Astrocyte of the spinal cord (primary cell): ENCODE data around the gene GNB5.

ENCODE experiments used
- DNase-seq: peaks from one replicate; pipeline ENCODE4 v3.0.0; 2011; ENCODE audit warnings: low read depth, low spot score
- H3K4me3 ChIP-seq: 2 replicates; pipeline ENCODE4 v1.5.1; 2011; ENCODE audit warnings: low read depth, mild to moderate bottlenecking, low read length, moderate library complexity
- in situ Hi-C: cut with HindIII; loops from 2 replicates; pipeline ENCODE4 v1.10.0; 2017; ENCODE audit warnings: low sequenced_read_pairs
- TF ChIP-seq, protein P1 (sequence below): IDR thresholded peaks from 2 replicates; pipeline ENCODE4 v1.5.1; 2012; ENCODE audit warnings: low read depth, mild to moderate bottlenecking, low read length, inconsistent platforms

Gene GNB5

GRCh38 chr15:52137432-52138357, 53.5 kb downstream of the GNB5 start:
- no peak for DNase-seq
- TF ChIP-seq, protein P1, sequence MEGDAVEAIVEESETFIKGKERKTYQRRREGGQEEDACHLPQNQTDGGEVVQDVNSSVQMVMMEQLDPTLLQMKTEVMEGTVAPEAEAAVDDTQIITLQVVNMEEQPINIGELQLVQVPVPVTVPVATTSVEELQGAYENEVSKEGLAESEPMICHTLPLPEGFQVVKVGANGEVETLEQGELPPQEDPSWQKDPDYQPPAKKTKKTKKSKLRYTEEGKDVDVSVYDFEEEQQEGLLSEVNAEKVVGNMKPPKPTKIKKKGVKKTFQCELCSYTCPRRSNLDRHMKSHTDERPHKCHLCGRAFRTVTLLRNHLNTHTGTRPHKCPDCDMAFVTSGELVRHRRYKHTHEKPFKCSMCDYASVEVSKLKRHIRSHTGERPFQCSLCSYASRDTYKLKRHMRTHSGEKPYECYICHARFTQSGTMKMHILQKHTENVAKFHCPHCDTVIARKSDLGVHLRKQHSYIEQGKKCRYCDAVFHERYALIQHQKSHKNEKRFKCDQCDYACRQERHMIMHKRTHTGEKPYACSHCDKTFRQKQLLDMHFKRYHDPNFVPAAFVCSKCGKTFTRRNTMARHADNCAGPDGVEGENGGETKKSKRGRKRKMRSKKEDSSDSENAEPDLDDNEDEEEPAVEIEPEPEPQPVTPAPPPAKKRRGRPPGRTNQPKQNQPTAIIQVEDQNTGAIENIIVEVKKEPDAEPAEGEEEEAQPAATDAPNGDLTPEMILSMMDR: no peak
- H3K4me3 ChIP-seq: no peak overlapping the region
- in situ Hi-C loops: no loop called here

- in situ Hi-C loops: no loop called here
- DNase-seq: peak; percentile 44
- TF ChIP-seq, protein P1: no peak
- H3K4me3 ChIP-seq: no peak overlapping the region
Observed at GRCh38 chr15:52136442-52136980, 54.7 kb downstream of the GNB5 start.

- no peak overlapping the region for H3K4me3 ChIP-seq
- no peak for DNase-seq
- in situ Hi-C loops: no loop called here
- TF ChIP-seq, protein P1: no peak
Observed at GRCh38 chr15:52134502-52135144, 56.6 kb downstream of the GNB5 start.

- DNase-seq: no peak
- H3K4me3 ChIP-seq: no peak overlapping the region
- TF ChIP-seq, protein P1: no peak
- in situ Hi-C loops: no loop called here
Observed at GRCh38 chr15:52133510-52134220, 57.5 kb downstream of the GNB5 start.

GRCh38 chr15:52132066-52132465, 59.1 kb downstream of the GNB5 start:
- no peak for DNase-seq
- in situ Hi-C loops: no loop called here
- H3K4me3 ChIP-seq: no peak overlapping the region
- TF ChIP-seq, protein P1: no peak

DNA sequence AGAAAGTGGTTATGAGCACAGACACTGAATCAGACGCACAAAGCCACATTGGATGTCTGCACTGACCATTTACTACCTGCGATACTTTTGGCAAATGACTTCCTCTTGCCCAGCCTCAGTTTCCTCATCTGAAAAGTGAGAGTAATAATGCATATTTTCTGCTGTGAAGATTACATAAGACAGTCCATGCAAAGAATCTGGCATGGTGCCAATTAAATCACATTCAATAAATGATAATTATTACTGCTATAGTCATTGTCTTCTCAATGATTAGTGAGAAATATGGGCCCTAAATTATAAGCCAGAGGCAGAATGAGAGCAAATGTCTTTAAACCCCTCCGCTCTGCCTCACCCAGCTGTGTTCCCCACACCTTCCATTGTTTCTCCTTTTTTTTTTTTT, 62.6 kb downstream of the GNB5 start:
- in situ Hi-C loops: no loop called here
- TF ChIP-seq, protein P1: no peak
- no peak overlapping the region for H3K4me3 ChIP-seq
- DNase-seq: no peak
